ENCODE data around the gene MKLN1.

DNA sequence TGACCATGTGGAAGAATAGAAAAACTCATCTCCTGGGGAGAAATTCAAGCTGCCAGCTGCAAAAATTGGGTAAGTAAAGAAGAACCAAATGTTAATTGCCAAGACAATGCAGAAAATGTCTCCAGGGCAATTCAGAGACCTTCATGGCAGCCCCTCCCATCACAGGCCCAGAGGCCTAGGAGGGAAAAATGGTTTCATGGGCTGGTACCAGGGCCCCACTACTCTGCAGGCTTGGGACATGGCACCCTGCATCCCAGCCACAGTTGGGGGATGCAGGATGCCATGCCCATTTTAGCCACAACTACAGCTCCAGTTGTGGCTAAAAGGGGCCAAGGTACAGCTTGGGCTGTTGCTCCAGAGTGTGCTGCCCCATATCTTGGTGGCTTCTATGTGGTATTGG, 20.9 kb upstream of the MKLN1 start:
- TF ChIP-seq, protein P1, sequence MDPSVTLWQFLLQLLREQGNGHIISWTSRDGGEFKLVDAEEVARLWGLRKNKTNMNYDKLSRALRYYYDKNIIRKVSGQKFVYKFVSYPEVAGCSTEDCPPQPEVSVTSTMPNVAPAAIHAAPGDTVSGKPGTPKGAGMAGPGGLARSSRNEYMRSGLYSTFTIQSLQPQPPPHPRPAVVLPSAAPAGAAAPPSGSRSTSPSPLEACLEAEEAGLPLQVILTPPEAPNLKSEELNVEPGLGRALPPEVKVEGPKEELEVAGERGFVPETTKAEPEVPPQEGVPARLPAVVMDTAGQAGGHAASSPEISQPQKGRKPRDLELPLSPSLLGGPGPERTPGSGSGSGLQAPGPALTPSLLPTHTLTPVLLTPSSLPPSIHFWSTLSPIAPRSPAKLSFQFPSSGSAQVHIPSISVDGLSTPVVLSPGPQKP (IDR thresholded peaks at IDR 0.05; ENCODE audit: borderline replicate concordance, low read depth, low read length): no peak
- TF ChIP-seq RAD21 (IDR thresholded peaks at IDR 0.05; ENCODE audit: low read length) (no peak), POLR2A (IDR thresholded peaks at IDR 0.05; ENCODE audit: low read depth, low read length) (no peak), FOS (IDR thresholded peaks at IDR 0.05; ENCODE audit: low read depth, low read length) (no peak), CEBPB (IDR thresholded peaks at IDR 0.05; ENCODE audit: low read depth, low read length) (no peak)
- TF ChIP-seq, protein P2, sequence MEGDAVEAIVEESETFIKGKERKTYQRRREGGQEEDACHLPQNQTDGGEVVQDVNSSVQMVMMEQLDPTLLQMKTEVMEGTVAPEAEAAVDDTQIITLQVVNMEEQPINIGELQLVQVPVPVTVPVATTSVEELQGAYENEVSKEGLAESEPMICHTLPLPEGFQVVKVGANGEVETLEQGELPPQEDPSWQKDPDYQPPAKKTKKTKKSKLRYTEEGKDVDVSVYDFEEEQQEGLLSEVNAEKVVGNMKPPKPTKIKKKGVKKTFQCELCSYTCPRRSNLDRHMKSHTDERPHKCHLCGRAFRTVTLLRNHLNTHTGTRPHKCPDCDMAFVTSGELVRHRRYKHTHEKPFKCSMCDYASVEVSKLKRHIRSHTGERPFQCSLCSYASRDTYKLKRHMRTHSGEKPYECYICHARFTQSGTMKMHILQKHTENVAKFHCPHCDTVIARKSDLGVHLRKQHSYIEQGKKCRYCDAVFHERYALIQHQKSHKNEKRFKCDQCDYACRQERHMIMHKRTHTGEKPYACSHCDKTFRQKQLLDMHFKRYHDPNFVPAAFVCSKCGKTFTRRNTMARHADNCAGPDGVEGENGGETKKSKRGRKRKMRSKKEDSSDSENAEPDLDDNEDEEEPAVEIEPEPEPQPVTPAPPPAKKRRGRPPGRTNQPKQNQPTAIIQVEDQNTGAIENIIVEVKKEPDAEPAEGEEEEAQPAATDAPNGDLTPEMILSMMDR (conservative IDR thresholded peaks at IDR 0.05; ENCODE audit: low read depth, low read length): no peak
- TF ChIP-seq, protein P3, sequence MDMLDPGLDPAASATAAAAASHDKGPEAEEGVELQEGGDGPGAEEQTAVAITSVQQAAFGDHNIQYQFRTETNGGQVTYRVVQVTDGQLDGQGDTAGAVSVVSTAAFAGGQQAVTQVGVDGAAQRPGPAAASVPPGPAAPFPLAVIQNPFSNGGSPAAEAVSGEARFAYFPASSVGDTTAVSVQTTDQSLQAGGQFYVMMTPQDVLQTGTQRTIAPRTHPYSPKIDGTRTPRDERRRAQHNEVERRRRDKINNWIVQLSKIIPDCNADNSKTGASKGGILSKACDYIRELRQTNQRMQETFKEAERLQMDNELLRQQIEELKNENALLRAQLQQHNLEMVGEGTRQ (IDR thresholded peaks at IDR 0.05; ENCODE audit: low read depth, low read length): no peak
